GM23248 (cell line): ENCODE measurements around the gene WDR82.

Experiments used
- EZH2 ChIP-seq: fragments of 200-600 bp; sonication (generic); IDR thresholded peaks from 2 replicates; pipeline ENCODE4 v1.6.1; 2018; ENCODE audit warnings: antibody characterized with exemption, mild to moderate bottlenecking; ENCODE audit not compliant: insufficient read depth, poor library complexity, severe bottlenecking
- EZH2phosphoT487 ChIP-seq: fragments of 200-600 bp; sonication (generic); IDR thresholded peaks from 2 replicates; pipeline ENCODE4 v1.6.1; 2018; ENCODE audit warnings: antibody characterized with exemption, moderate library complexity, mild to moderate bottlenecking, low read depth; ENCODE audit not compliant: insufficient read depth

GRCh38 chr3:52210037-52210436 is 68.4 kb downstream of the WDR82 start:
- TF ChIP-seq EZH2phosphoT487 = no peak
- no peak for TF ChIP-seq EZH2
